ENCODE data around the gene CELF6. TPM values are rescaled to one million over a fixed set of nuclear protein-coding genes. Genes with fewer than 3 reads are reported as not detected.

Gene CELF6
- total and polyA plus RNA-seq, 2 donors (not counting 3 experiments of a cell fraction or from before 2014, with no cell fraction given) = 0.17 TPM; not detected in 1

GRCh38 chr15:72334842-72335241 is 14.9 kb upstream of the CELF6 start:
- Histone ChIP-seq H3K36me3 (ENCODE audit: control insufficient read depth in 2 of 2, extremely low read depth in 1 of 2, insufficient read depth in 2 of 2, low read length in 2 of 2) (no peaks in the 10 kb centered on the region), H2AFZ (ENCODE audit: low read depth, low read length) (no peak overlapping the region), H3K4me1 (ENCODE audit: control insufficient read depth, extremely low read depth, insufficient read depth, low read length) (peaks cover under 1% of the 10 kb centered on the region), H3K4me2 (ENCODE audit: insufficient read depth, low read length) (no peak overlapping the region), H3K9me3 (replicated peaks; ENCODE audit: control insufficient read depth, insufficient read depth, low read length) (no peaks in the 10 kb centered on the region), H4K20me1 (replicated peaks; ENCODE audit: control insufficient read depth, extremely low read depth, insufficient read depth, low read length) (no peaks in the 10 kb centered on the region), H3K79me2 (ENCODE audit: control insufficient read depth, insufficient read depth, low read length) (no peaks in the 10 kb centered on the region), H3K9ac (replicated peaks; ENCODE audit: extremely low read depth, insufficient read depth, low read length) (no peak overlapping the region), H3K4me3 (replicated peaks in 1 of 3; ENCODE audit: insufficient read depth in 1 of 3, low read depth in 1 of 3, low read length in 3 of 3) (no peak overlapping the region), H3K27ac (ENCODE audit: insufficient read depth, low read depth, low read length) (no peak overlapping the region), H3K9me1 (replicated peaks; ENCODE audit: control insufficient read depth, extremely low read depth, insufficient read depth, low read length) (no peaks in the 10 kb centered on the region), H3K27me3 (ENCODE audit: control insufficient read depth in 2 of 2, insufficient read depth in 2 of 2, low read length in 2 of 2) (no peaks in the 10 kb centered on the region)
- ChIA-PET POLR2A (no interaction called here), CTCF (no interaction called here)
- no peak for DNase-seq (ENCODE audit: low read depth, low spot score)
- FAIRE-seq = no peak
- TF ChIP-seq GATA2 (IDR thresholded peaks at IDR 0.05; ENCODE audit: insufficient read depth, insufficient read length, low read depth, low read length) (no peak), POLR2AphosphoS5 (IDR thresholded peaks at IDR 0.05; ENCODE audit: insufficient read depth, low read depth, low read length) (no peak), CTCF (IDR thresholded peaks at IDR 0.05; ENCODE audit: extremely low read depth in 1 of 2, insufficient read depth in 1 of 2, low read depth in 1 of 2, low read length in 2 of 2) (no peak), EZH2 (IDR thresholded peaks at IDR 0.05; ENCODE audit: borderline replicate concordance, low read depth, low read length, severe bottlenecking) (no peak), JUN (IDR thresholded peaks at IDR 0.05; ENCODE audit: borderline replicate concordance, insufficient read depth, insufficient read length, low read depth) (no peak), FOS (IDR thresholded peaks at IDR 0.05; ENCODE audit: borderline replicate concordance, insufficient read depth, low read length) (no peak), MAX (IDR thresholded peaks at IDR 0.05; ENCODE audit: insufficient read depth, insufficient read length) (no peak), MYC (IDR thresholded peaks at IDR 0.05; ENCODE audit: low read depth, low read length) (no peak), POLR2A (IDR thresholded peaks at IDR 0.05; ENCODE audit: low read depth, low read length) (no peak)
- BruUV-seq (replicated peaks) = no TSS peak
- dilution Hi-C loops (cut with MboI; ENCODE audit: extremely low pct_ligation_motif_present, low sequenced_read_pairs) (no loop called here), intact Hi-C loops (cut with micrococcal nuclease) (no loop called here)
